CD4-positive, alpha-beta T cell (primary cell): ENCODE data around the gene DNAH7. TPM values are rescaled to one million over a fixed set of nuclear protein-coding genes. Genes with fewer than 3 reads are reported as not detected.

Source experiments
- ATAC-seq: fragments of 200-7000 bp; cut with Tn5 transposase; one replicate; pipeline ENCODE4 v1.10.0; 2022; ENCODE audit warnings: mild to moderate bottlenecking; ENCODE audit not compliant: poor library complexity
- CTCF ChIA-PET: fragments of 350-600 bp; sonication (Branson Sonifier 250); formaldehyde crosslinking; loops from one replicate; lab custom pipeline; 2021; ENCODE audit warnings: antibody characterized with exemption, inconsistent platforms; lab: Charles Lee
- POLR2A ChIA-PET: fragments of 350-600 bp; sonication (Branson Sonifier 250); formaldehyde crosslinking; loops from one replicate; lab custom pipeline; 2021; ENCODE audit warnings: antibody characterized with exemption, inconsistent platforms; lab: Charles Lee
- DNase-seq, 14 experiments: peaks; one replicate each; pipeline ENCODE4 v3.0.0-alpha.2; 2013 to 2020; ENCODE audit warnings: mixed read lengths in 2 of 14
- H3K27ac ChIP-seq, 2 donors: one replicate each; pipeline versions ENCODE4 v1.5.1 to v1.7.0; 2013; ENCODE audit warnings: low read length in 2 of 2, low read depth in 1 of 2, mild to moderate bottlenecking in 1 of 2
- H3K27me3 ChIP-seq, 2 experiments: 1 replicate in 1 of 2; 2 replicates in 1 of 2; pipeline versions ENCODE4 v1.6.1 to v1.7.0; 2013; ENCODE audit warnings: low read length in 2 of 2, control low read depth in 1 of 2, mild to moderate bottlenecking in 1 of 2, moderate library complexity in 1 of 2; ENCODE audit not compliant: insufficient read depth in 2 of 2, control insufficient read depth in 1 of 2
- H3K36me3 ChIP-seq: one replicate; pipeline ENCODE4 v1.6.1; 2013; ENCODE audit warnings: low read length, control low read depth; ENCODE audit not compliant: insufficient read depth
- H3K4me1 ChIP-seq: one replicate; pipeline ENCODE4 v1.6.1; 2013; ENCODE audit warnings: low read length, control low read depth; ENCODE audit not compliant: insufficient read depth
- H3K4me3 ChIP-seq: one replicate; pipeline ENCODE4 v1.5.1; 2013; ENCODE audit warnings: mild to moderate bottlenecking, low read length, moderate library complexity
- H3K9me3 ChIP-seq, 2 experiments: 1 replicate in 1 of 2; 2 replicates in 1 of 2; pipeline versions ENCODE4 v1.6.1 to v1.7.0; 2013; ENCODE audit warnings: low read length in 2 of 2, mild to moderate bottlenecking in 2 of 2, control low read depth in 1 of 2, moderate library complexity in 1 of 2; ENCODE audit not compliant: control insufficient read depth in 1 of 2, insufficient read depth in 1 of 2
- H3K27ac Mint-ChIP-seq: one replicate; pipeline ENCODE4 v1.8.0; 2020; ENCODE audit warnings: mixed read lengths
- H3K27me3 Mint-ChIP-seq: one replicate; pipeline ENCODE4 v1.8.0; 2021; ENCODE audit warnings: mixed read lengths
- H3K36me3 Mint-ChIP-seq: one replicate; pipeline ENCODE4 v1.8.0; 2021; ENCODE audit warnings: low read depth, mixed read lengths
- H3K4me1 Mint-ChIP-seq: one replicate; pipeline ENCODE4 v1.8.0; 2021; ENCODE audit warnings: low read depth, mixed read lengths
- H3K4me3 Mint-ChIP-seq: one replicate; pipeline ENCODE4 v1.8.0; 2020; ENCODE audit warnings: mild to moderate bottlenecking, mixed read lengths
- H3K9me3 Mint-ChIP-seq: one replicate; pipeline ENCODE4 v1.8.0; 2020; ENCODE audit warnings: mixed read lengths
- CTCF ChIP-seq: fragments of 200-600 bp; IDR thresholded peaks from one replicate; pipeline ENCODE4 v1.8.0; 2022; ENCODE audit warnings: antibody characterized with exemption, mild to moderate bottlenecking
- intact Hi-C, 2 experiments: fragments of 100-400 bp; cut with DNase I in 1 of 2; cut with micrococcal nuclease in 1 of 2; formaldehyde crosslinking; loops; one replicate each; pipeline versions ENCODE4 v1.15.1 to v1.9.0; 2023 to 2025; cut with DNase I, micrococcal nuclease
- total RNA-seq, 174 experiments: library from RNA in 2 of 174; stranded (reverse) in 2 of 174; gene quantifications; one replicate each; pipeline ENCODE4 v1.2.3 and lab custom pipeline; 2021 to 2026

DNAH7 gene
- total RNA-seq, 2 experiments from 2014 or later: not detected

GRCh38 chr2:196063773-196064172, 4.9 kb downstream of the DNAH7 start:
- peaks cover 14% of the 10 kb centered on the region for H3K4me1 Mint-ChIP-seq
- H3K27me3 Mint-ChIP-seq: peaks cover 3% of the 10 kb centered on the region
- H3K9me3 Mint-ChIP-seq: no peaks in the 10 kb centered on the region
- Histone ChIP-seq H3K27me3 (no peaks in the 10 kb centered on the region), H3K9me3 (no peaks in the 10 kb centered on the region), H3K4me1 (peaks cover 7% of the 10 kb centered on the region), H3K27ac (no peak overlapping the region), H3K36me3 (no peaks in the 10 kb centered on the region), H3K4me3 (no peak overlapping the region)
- H3K4me3 Mint-ChIP-seq: no peak overlapping the region
- H3K27ac Mint-ChIP-seq: no peak overlapping the region
- no peak for ATAC-seq
- intact Hi-C loops: loop anchor here in 1 of 2 experiments (5.0 to 10.0 kb wide), 3 partner anchors 396 to 661 kb away; no protein-coding TSS in a partner anchor
- no peak for TF ChIP-seq CTCF
- CTCF ChIA-PET: no interaction called here
- POLR2A ChIA-PET: interaction anchor here (0.6 kb wide), 1 partner anchor 96 kb away, joined by 4 read pairs; no protein-coding TSS in a partner anchor
- no peak for DNase-seq
- no peaks in the 10 kb centered on the region for H3K36me3 Mint-ChIP-seq

GRCh38 chr2:196059491-196059960, 9.1 kb downstream of the DNAH7 start:
- no peak overlapping the region for H3K27ac ChIP-seq
- Mint-ChIP-seq H3K9me3 (no peaks in the 10 kb centered on the region), H3K4me3 (no peak overlapping the region), H3K36me3 (no peaks in the 10 kb centered on the region), H3K27me3 (peaks cover 10% of the 10 kb centered on the region), H3K4me1 (no peaks in the 10 kb centered on the region), H3K27ac (no peak overlapping the region)
- ATAC-seq: no peak
- no peaks in the 10 kb centered on the region for H3K4me1 ChIP-seq
- intact Hi-C loops: no loop called here
- no peaks in the 10 kb centered on the region for H3K9me3 ChIP-seq
- ChIA-PET CTCF (no interaction called here), POLR2A (no interaction called here)
- no peak overlapping the region for H3K4me3 ChIP-seq
- no peaks in the 10 kb centered on the region for H3K36me3 ChIP-seq
- no peak for TF ChIP-seq CTCF
- H3K27me3 ChIP-seq: no peaks in the 10 kb centered on the region
- DNase-seq: no peak

DNA sequence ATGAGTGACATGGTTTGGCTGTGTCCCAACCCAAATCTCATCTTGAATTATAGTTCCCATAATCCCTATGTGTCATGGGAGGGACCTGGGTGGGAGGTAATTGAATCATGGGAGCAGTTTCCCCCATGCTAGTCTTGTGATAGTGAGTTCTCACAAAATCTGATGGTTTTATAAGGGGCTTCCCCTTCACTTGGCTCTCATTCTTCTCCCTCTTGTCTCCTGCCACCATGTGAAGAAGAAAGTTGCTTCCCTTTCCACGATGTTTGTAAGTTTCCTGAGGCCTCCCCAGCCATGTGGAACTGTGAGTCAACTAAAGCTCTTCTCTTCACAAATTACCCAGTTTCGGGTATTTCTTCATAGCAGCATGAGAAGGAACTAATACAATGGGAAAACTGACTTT, 14.0 kb downstream of the DNAH7 start:
- Mint-ChIP-seq H3K4me3 (no peak overlapping the region), H3K27ac (no peak overlapping the region), H3K36me3 (no peaks in the 10 kb centered on the region), H3K4me1 (no peaks in the 10 kb centered on the region), H3K27me3 (peaks cover 7% of the 10 kb centered on the region), H3K9me3 (no peaks in the 10 kb centered on the region)
- H3K4me3 ChIP-seq: no peak overlapping the region
- no peaks in the 10 kb centered on the region for H3K27me3 ChIP-seq
- H3K27ac ChIP-seq: no peak overlapping the region
- H3K36me3 ChIP-seq: no peaks in the 10 kb centered on the region
- no peak for TF ChIP-seq CTCF
- no peaks in the 10 kb centered on the region for H3K9me3 ChIP-seq
- POLR2A ChIA-PET: no interaction called here
- ATAC-seq (no peak), DNase-seq (no peak)
- intact Hi-C loops: no loop called here
- H3K4me1 ChIP-seq: no peaks in the 10 kb centered on the region
- CTCF ChIA-PET: no interaction called here
